Non-pigmented ciliary epithelial cell (primary cell): ENCODE results near the gene RABGAP1L.
A peak's percentile ranks its signal among the peaks of the same experiment; 100 is the strongest.
"Not testable (repeated sequence)": the region's sequence is repeated elsewhere in the genome, so short reads cannot be mapped to it uniquely, and the experiment has no call there.

Experiments
- DNase-seq: peaks from one replicate; pipeline ENCODE4 v3.0.0-alpha.2; 2010; ENCODE audit warnings: low read depth

RABGAP1L gene

GRCh38 chr1:174159252-174160108, at the start of gene RABGAP1L:
Gene RABGAP1L (plus strand): TSS chr1:174159520.
- DNase-seq = peak; percentile 48

GRCh38 chr1:174110053-174110452, 49.3 kb upstream of the RABGAP1L start:
- no peak for DNase-seq

GRCh38 chr1:174112489-174113162, 46.7 kb upstream of the RABGAP1L start:
- DNase-seq = no peak

GRCh38 chr1:174114106-174114505, 45.2 kb upstream of the RABGAP1L start:
- no peak for DNase-seq

GRCh38 chr1:174114788-174115448, 44.4 kb upstream of the RABGAP1L start:
- peak; percentile 10 for DNase-seq

- no peak for DNase-seq
Observed at GRCh38 chr1:174116042-174116441, 43.3 kb upstream of the RABGAP1L start.

GRCh38 chr1:174118751-174119150, 40.6 kb upstream of the RABGAP1L start:
- no peak for DNase-seq

GRCh38 chr1:174122318-174122717, 37.0 kb upstream of the RABGAP1L start:
- DNase-seq = not testable (repeated sequence)

GRCh38 chr1:174123843-174124242, 35.5 kb upstream of the RABGAP1L start:
- DNase-seq = no peak

- DNase-seq = not testable (repeated sequence)
Observed at GRCh38 chr1:174127176-174127575, 32.1 kb upstream of the RABGAP1L start.

GRCh38 chr1:174131032-174131638, 28.2 kb upstream of the RABGAP1L start:
- no peak for DNase-seq

- no peak for DNase-seq
Observed at GRCh38 chr1:174134003-174134659, 25.2 kb upstream of the RABGAP1L start.

GRCh38 chr1:174135211-174135610, 24.1 kb upstream of the RABGAP1L start:
- DNase-seq = no peak

GRCh38 chr1:174136714-174137113, 22.6 kb upstream of the RABGAP1L start:
- no peak for DNase-seq

- no peak for DNase-seq
Observed at GRCh38 chr1:174142836-174143235, 16.5 kb upstream of the RABGAP1L start.

GRCh38 chr1:174143727-174144396, 15.5 kb upstream of the RABGAP1L start:
- not testable (repeated sequence) for DNase-seq

GRCh38 chr1:174144397-174144783, 14.9 kb upstream of the RABGAP1L start:
- DNase-seq = not testable (repeated sequence)

GRCh38 chr1:174149216-174149615, 10.1 kb upstream of the RABGAP1L start:
- no peak for DNase-seq

- DNase-seq = no peak
Observed at GRCh38 chr1:174150499-174150898, 8.8 kb upstream of the RABGAP1L start.

- DNase-seq = no peak
Observed at GRCh38 chr1:174152427-174152826, 6.9 kb upstream of the RABGAP1L start.
